SK-N-SH treated with all-trans-retinoic acid at 6 μM for 48 hours (cell line): ENCODE data around the gene MAP4K4.
A peak's percentile ranks its signal among the peaks of the same experiment; 100 is the strongest.

Experiments
- ATAC-seq: fragments of 200-7000 bp; cut with Tn5 transposase; 3 replicates; pipeline ENCODE4 v1.9.1; 2020; ENCODE audit warnings: mild to moderate bottlenecking, moderate library complexity
- ARNTL ChIP-seq: fragments of 450-650 bp; formaldehyde crosslinking; IDR thresholded peaks from 2 replicates; pipeline ENCODE4 v1.5.0; 2020; ENCODE audit warnings: low read depth, mild to moderate bottlenecking, moderate library complexity, borderline replicate concordance
- CSDC2 ChIP-seq: fragments of 250-450 bp; sonication (Bioruptor Pico); IDR thresholded peaks from 2 replicates; pipeline ENCODE4 v1.5.0; 2020; ENCODE audit warnings: mild to moderate bottlenecking, moderate library complexity
- ESRRG ChIP-seq: fragments of 250-450 bp; sonication (Bioruptor Pico); IDR thresholded peaks from 2 replicates; pipeline ENCODE4 v1.6.1; 2021; ENCODE audit warnings: mild to moderate bottlenecking
- GLIS3 ChIP-seq: fragments of 250-450 bp; sonication (Bioruptor Pico); IDR thresholded peaks from 2 replicates; pipeline ENCODE4 v1.5.0; 2020; ENCODE audit warnings: mild to moderate bottlenecking, moderate library complexity
- ISL1 ChIP-seq: fragments of 250-450 bp; sonication (Bioruptor Pico); IDR thresholded peaks from 2 replicates; pipeline ENCODE4 v2.1.2; 2022; ENCODE audit warnings: mild to moderate bottlenecking, moderate library complexity
- OSR1 ChIP-seq: fragments of 250-450 bp; sonication (Bioruptor Pico); IDR thresholded peaks from 2 replicates; pipeline ENCODE4 v1.8.0; 2022; ENCODE audit warnings: moderate library complexity, mild to moderate bottlenecking, inconsistent platforms
- POU6F1 ChIP-seq: fragments of 250-450 bp; sonication (Bioruptor Pico); IDR thresholded peaks from 2 replicates; pipeline ENCODE4 v1.8.0; 2021; ENCODE audit warnings: low read depth, mild to moderate bottlenecking, moderate library complexity, borderline replicate concordance
- RARB ChIP-seq: fragments of 250-450 bp; sonication (Bioruptor Pico); IDR thresholded peaks from 2 replicates; pipeline ENCODE4 v1.8.0; 2021; ENCODE audit warnings: mild to moderate bottlenecking, moderate library complexity
- SNAI2 ChIP-seq: fragments of 250-450 bp; sonication (Bioruptor Pico); IDR thresholded peaks from 2 replicates; pipeline ENCODE4 v1.5.0; 2020; ENCODE audit warnings: mild to moderate bottlenecking, moderate library complexity
- TCF4 ChIP-seq: fragments of 250-450 bp; sonication (Bioruptor Pico); IDR thresholded peaks from 2 replicates; pipeline ENCODE4 v1.8.0; 2021; ENCODE audit warnings: mild to moderate bottlenecking, moderate library complexity, borderline replicate concordance
- TOX ChIP-seq: fragments of 250-450 bp; sonication (Bioruptor Pico); IDR thresholded peaks from 2 replicates; pipeline ENCODE4 v1.8.0; 2021; ENCODE audit warnings: mild to moderate bottlenecking, moderate library complexity, borderline replicate concordance
- ZC3H10 ChIP-seq: fragments of 250-450 bp; sonication (Bioruptor Pico); IDR thresholded peaks from 2 replicates; pipeline ENCODE4 v1.5.1; 2021; ENCODE audit warnings: mild to moderate bottlenecking, moderate library complexity
- ZFP3 ChIP-seq: fragments of 250-450 bp; sonication (Bioruptor Pico); IDR thresholded peaks from 2 replicates; pipeline ENCODE4 v1.5.0; 2020; ENCODE audit warnings: mild to moderate bottlenecking, moderate library complexity
- ZFP30 ChIP-seq: fragments of 450-650 bp; formaldehyde crosslinking; IDR thresholded peaks from 2 replicates; pipeline ENCODE4 v1.5.0; 2022; ENCODE audit warnings: mild to moderate bottlenecking, moderate library complexity
- ZNF565 ChIP-seq: fragments of 450-650 bp; formaldehyde crosslinking; conservative IDR thresholded peaks from 2 replicates; pipeline ENCODE4 v1.5.0; 2020; ENCODE audit warnings: low read depth, mild to moderate bottlenecking, moderate library complexity
- ZNF70 ChIP-seq: fragments of 450-650 bp; formaldehyde crosslinking; IDR thresholded peaks from 2 replicates; pipeline ENCODE4 v1.5.0; 2020; ENCODE audit warnings: mild to moderate bottlenecking, moderate library complexity
- ZNF8 ChIP-seq: fragments of 450-650 bp; formaldehyde crosslinking; IDR thresholded peaks from 2 replicates; pipeline ENCODE4 v1.5.0; 2020; ENCODE audit warnings: mild to moderate bottlenecking, moderate library complexity
- TF ChIP-seq, protein P1 (sequence below): fragments of 250-450 bp; sonication (Bioruptor Pico); IDR thresholded peaks from 2 replicates; pipeline ENCODE4 v1.5.0; 2020; ENCODE audit warnings: mild to moderate bottlenecking, moderate library complexity

Gene MAP4K4

GRCh38 chr2:101751276-101751815 is 53.8 kb downstream of the MAP4K4 start:
- ATAC-seq, result peak; percentile 47
- TF ChIP-seq ZC3H10 (CRISPR knock-in tag) (no peak), ZFP30 (CRISPR knock-in tag) (no peak), ARNTL (CRISPR knock-in tag) (no peak), TCF4 (no peak), OSR1 (no peak), SNAI2 (CRISPR knock-in tag) (no peak), ZFP3 (CRISPR knock-in tag) (no peak), ESRRG (no peak), ZNF70 (CRISPR knock-in tag) (no peak), ZNF8 (CRISPR knock-in tag) (no peak)
- TF ChIP-seq, protein P1, sequence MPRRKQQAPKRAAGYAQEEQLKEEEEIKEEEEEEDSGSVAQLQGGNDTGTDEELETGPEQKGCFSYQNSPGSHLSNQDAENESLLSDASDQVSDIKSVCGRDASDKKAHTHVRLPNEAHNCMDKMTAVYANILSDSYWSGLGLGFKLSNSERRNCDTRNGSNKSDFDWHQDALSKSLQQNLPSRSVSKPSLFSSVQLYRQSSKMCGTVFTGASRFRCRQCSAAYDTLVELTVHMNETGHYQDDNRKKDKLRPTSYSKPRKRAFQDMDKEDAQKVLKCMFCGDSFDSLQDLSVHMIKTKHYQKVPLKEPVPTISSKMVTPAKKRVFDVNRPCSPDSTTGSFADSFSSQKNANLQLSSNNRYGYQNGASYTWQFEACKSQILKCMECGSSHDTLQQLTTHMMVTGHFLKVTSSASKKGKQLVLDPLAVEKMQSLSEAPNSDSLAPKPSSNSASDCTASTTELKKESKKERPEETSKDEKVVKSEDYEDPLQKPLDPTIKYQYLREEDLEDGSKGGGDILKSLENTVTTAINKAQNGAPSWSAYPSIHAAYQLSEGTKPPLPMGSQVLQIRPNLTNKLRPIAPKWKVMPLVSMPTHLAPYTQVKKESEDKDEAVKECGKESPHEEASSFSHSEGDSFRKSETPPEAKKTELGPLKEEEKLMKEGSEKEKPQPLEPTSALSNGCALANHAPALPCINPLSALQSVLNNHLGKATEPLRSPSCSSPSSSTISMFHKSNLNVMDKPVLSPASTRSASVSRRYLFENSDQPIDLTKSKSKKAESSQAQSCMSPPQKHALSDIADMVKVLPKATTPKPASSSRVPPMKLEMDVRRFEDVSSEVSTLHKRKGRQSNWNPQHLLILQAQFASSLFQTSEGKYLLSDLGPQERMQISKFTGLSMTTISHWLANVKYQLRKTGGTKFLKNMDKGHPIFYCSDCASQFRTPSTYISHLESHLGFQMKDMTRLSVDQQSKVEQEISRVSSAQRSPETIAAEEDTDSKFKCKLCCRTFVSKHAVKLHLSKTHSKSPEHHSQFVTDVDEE (CRISPR knock-in tag), result no peak
- TF ChIP-seq, all 23 proteins: peak for 0

GRCh38 chr2:101751875-101752619 is 54.5 kb downstream of the MAP4K4 start:
- no peak for TF ChIP-seq ZC3H10 (CRISPR knock-in tag)
- TF ChIP-seq, protein P1 (CRISPR knock-in tag), result no peak
- no peak for TF ChIP-seq ZNF70 (CRISPR knock-in tag)
- TF ChIP-seq ZFP30 (CRISPR knock-in tag), result no peak
- TF ChIP-seq SNAI2 (CRISPR knock-in tag), result no peak
- TF ChIP-seq TOX (CRISPR knock-in tag), result no peak
- no peak for TF ChIP-seq RARB
- no peak for TF ChIP-seq ZNF565 (CRISPR knock-in tag)
- TF ChIP-seq ZNF8 (CRISPR knock-in tag), result no peak
- no peak for TF ChIP-seq ARNTL (CRISPR knock-in tag)
- TF ChIP-seq ESRRG, result no peak
- TF ChIP-seq POU6F1, result no peak
- TF ChIP-seq GLIS3 (CRISPR knock-in tag), result no peak
- no peak for TF ChIP-seq TCF4
- ATAC-seq, result peak; percentile 56

DNA sequence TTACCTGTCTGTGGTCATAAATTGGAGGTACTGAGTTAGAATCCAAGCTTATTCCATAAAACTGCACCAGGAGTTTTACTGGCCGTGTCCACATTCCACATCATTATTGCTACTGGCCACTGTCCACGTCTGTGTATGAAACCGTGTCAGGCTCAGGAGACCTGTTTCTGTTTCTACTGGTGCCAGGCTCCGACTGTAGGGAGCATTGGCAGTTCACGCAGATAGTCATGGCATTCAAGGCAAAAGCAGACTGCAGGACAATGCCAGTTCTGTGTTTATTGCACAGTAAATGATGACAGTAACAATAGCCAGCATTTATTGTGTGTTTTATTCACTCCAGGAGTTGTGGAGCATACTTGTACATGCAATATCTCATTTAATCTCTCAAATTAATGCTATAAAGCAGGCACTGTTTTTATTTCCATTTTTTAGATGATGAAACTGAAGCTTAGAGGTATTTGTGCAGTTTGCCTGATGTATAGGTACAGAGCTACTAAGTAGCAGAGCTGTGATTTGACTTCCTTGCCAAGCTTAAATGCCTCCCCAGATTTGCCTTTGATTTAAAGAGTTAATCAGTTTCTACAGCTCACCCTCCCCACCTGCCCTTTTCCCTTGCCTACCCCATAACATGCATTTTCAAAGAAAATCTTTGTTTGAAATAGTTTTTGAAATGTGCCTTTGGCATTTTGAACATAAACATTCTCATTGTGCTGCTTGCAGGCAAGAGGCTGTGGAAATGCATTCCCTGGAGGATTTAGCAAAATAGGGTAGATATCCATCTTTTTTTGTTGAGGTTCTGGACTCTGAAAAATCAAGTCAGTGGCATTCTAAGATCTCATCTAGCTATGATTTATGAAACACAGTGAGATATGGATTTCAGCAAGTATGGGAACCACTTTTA is 55.5 kb downstream of the MAP4K4 start:
- peak; percentile 65 for ATAC-seq
- TF ChIP-seq ISL1 (CRISPR knock-in tag), result peak; percentile 56
- no peak for TF ChIP-seq ZC3H10 (CRISPR knock-in tag)
- no peak for TF ChIP-seq GLIS3 (CRISPR knock-in tag)
- no peak for TF ChIP-seq ARNTL (CRISPR knock-in tag)
- TF ChIP-seq CSDC2, result no peak
- TF ChIP-seq ZNF70 (CRISPR knock-in tag), result no peak
- TF ChIP-seq, all 23 proteins: peak for 1
